ENCODE data around the gene ATMIN. TPM values are rescaled to one million over a fixed set of nuclear protein-coding genes. Genes with fewer than 3 reads are reported as not detected.
A peak's percentile ranks its signal among the peaks of the same experiment; 100 is the strongest.

ATMIN gene
- total and polyA plus RNA-seq, 2 experiments from 2014 or later, result 9.8 to 41.7 TPM

DNA sequence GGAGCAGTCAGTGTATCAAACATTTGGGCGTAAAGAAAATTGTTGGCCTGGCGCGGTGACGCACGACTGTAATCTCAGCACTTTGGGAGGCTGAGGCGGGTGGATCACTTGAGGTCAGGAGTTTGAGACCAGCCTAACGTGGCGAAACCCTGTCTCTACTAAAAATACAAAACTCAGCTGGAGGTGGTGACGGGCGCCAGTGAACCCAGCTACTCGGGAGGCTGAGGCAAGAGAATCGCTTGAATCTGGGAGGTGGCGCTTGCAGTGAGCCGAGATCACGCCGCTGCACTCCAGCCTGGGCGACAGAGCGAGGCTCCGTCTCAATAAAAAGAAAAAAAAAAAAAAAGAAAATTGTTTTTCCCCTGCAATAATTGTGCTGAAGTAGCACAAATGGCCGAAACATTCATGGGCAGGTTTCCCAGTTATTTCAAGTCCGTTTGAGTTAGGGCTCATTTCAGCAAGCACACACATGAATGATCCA, 59.2 kb downstream of the ATMIN start:
- H3K36me3 ChIP-seq (ENCODE audit: low read depth), result no peaks in the 10 kb centered on the region
- peaks cover 44% of the 10 kb centered on the region for H3K79me2 ChIP-seq (ENCODE audit: insufficient read depth)
- no peaks in the 10 kb centered on the region for H3K9me2 ChIP-seq (ENCODE audit: insufficient read depth)
- peak overlapping the region; percentile 91 for H2AFZ ChIP-seq
- H4K20me1 ChIP-seq (ENCODE audit: insufficient read depth), result no peaks in the 10 kb centered on the region
- H3K9me3 ChIP-seq (ENCODE audit: low read depth), result no peaks in the 10 kb centered on the region
- no peak for TF ChIP-seq EZH2 (IDR thresholded peaks at IDR 0.05; ENCODE audit: insufficient read depth, poor library complexity, severe bottlenecking)
- TF ChIP-seq EZH2phosphoT487 (IDR thresholded peaks at IDR 0.05; ENCODE audit: insufficient read depth, low read depth), result no peak
- in situ Hi-C loops (cut with MboI), result no loop called here
- DNase-seq, result peak; percentile 52
- H3K4me3 ChIP-seq, result peak overlapping the region; percentile 88
- no peaks in the 10 kb centered on the region for H3F3A ChIP-seq (ENCODE audit: insufficient read depth)
- H3K27me3 ChIP-seq (replicated peaks; ENCODE audit: insufficient read depth), result no peaks in the 10 kb centered on the region
- H3K27ac ChIP-seq, result no peak overlapping the region
- peaks cover 3% of the 10 kb centered on the region; the same call in 1 of the 2 replicates for H3K4me1 ChIP-seq (ENCODE audit: insufficient read depth)
- peak overlapping the region; percentile 75 for H3K4me2 ChIP-seq (ENCODE audit: unreplicated experiment)
- 71 to 72% methylated on average over 21 of the region's 21 CpGs for WGBS, 2 experiments (ENCODE audit: low coverage in 1 of 2, low lambda C conversion rate in 2 of 2, missing lambda C conversion rate in 2 of 2)
- peak overlapping the region; percentile 85 for H3K9ac ChIP-seq

DNA sequence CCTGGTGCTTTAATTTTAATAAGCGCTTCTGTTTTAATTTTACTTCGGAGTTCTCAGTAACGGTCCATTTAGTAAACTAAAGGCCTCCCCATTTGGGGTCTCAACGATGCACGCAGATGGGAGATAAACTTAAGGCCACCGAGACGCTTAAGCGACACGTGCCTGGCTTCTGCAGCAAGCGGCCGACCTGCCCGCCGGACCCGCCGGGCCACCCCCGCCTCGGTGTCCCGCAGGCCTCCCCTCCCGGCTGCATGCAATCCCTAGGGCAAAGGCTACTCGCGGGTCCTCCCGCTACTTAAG, 60.0 kb downstream of the ATMIN start:
- in situ Hi-C loops (cut with MboI), result no loop called here
- Histone ChIP-seq H2AFZ (peak overlapping the region; percentile 91), H3K9me3 (ENCODE audit: low read depth) (no peaks in the 10 kb centered on the region), H3K27me3 (replicated peaks; ENCODE audit: insufficient read depth) (no peaks in the 10 kb centered on the region), H3K9ac (peak overlapping the region; percentile 85), H3K79me2 (ENCODE audit: insufficient read depth) (peaks cover 38% of the 10 kb centered on the region), H4K20me1 (ENCODE audit: insufficient read depth) (no peaks in the 10 kb centered on the region), H3F3A (ENCODE audit: insufficient read depth) (no peaks in the 10 kb centered on the region), H3K4me1 (ENCODE audit: insufficient read depth) (peaks cover 3% of the 10 kb centered on the region; the same call in 1 of the 2 replicates), H3K36me3 (ENCODE audit: low read depth) (no peaks in the 10 kb centered on the region), H3K9me2 (ENCODE audit: insufficient read depth) (no peaks in the 10 kb centered on the region), H3K27ac (peak overlapping the region; percentile 72), H3K4me3 (peak overlapping the region; percentile 88), H3K4me2 (ENCODE audit: unreplicated experiment) (peak overlapping the region; percentile 75)
- 0 to 1% methylated on average over 18 to 22 of the region's 22 CpGs for WGBS, 2 experiments (ENCODE audit: low coverage in 1 of 2, low lambda C conversion rate in 2 of 2, missing lambda C conversion rate in 2 of 2)
- TF ChIP-seq EZH2phosphoT487 (IDR thresholded peaks at IDR 0.05; ENCODE audit: insufficient read depth, low read depth) (no peak), EZH2 (IDR thresholded peaks at IDR 0.05; ENCODE audit: insufficient read depth, poor library complexity, severe bottlenecking) (no peak)
- DNase-seq, result no peak

GRCh38 chr16:81095953-81096714, 60.5 kb downstream of the ATMIN start, which contains the start of gene GCSH:
Gene GCSH, minus strand, starts transcription at chr16:81096395. Its CDS starts 117 bp downstream, at chr16:81096278.
- peak within 1 kb of the TSS; percentile 72 for H3K27ac ChIP-seq
- no peaks in the 10 kb centered on the region for H4K20me1 ChIP-seq (ENCODE audit: insufficient read depth)
- H3F3A ChIP-seq (ENCODE audit: insufficient read depth), result no peaks in the 10 kb centered on the region
- WGBS, 2 experiments (ENCODE audit: low coverage in 1 of 2, low lambda C conversion rate in 2 of 2, missing lambda C conversion rate in 2 of 2), result 1 to 3% methylated on average over 27 to 60 of the region's 83 CpGs
- no peak for TF ChIP-seq EZH2phosphoT487 (IDR thresholded peaks at IDR 0.05; ENCODE audit: insufficient read depth, low read depth)
- no peak for TF ChIP-seq EZH2 (IDR thresholded peaks at IDR 0.05; ENCODE audit: insufficient read depth, poor library complexity, severe bottlenecking)
- peak within 1 kb of the TSS; percentile 75 for H3K4me2 ChIP-seq (ENCODE audit: unreplicated experiment)
- in situ Hi-C loops (cut with MboI), result no loop called here
- H3K4me3 ChIP-seq, result peak within 1 kb of the TSS; percentile 88
- peaks cover 32% of the 10 kb centered on the region for H3K79me2 ChIP-seq (ENCODE audit: insufficient read depth)
- peak; percentile 99 for DNase-seq
- no peaks in the 10 kb centered on the region for H3K9me3 ChIP-seq (ENCODE audit: low read depth)
- peak within 1 kb of the TSS; percentile 85 for H3K9ac ChIP-seq
- no peaks in the 10 kb centered on the region for H3K27me3 ChIP-seq (replicated peaks; ENCODE audit: insufficient read depth)
- H3K4me1 ChIP-seq (ENCODE audit: insufficient read depth), result peaks cover 3% of the 10 kb centered on the region; the same call in 1 of the 2 replicates
- H3K9me2 ChIP-seq (ENCODE audit: insufficient read depth), result no peaks in the 10 kb centered on the region
- H2AFZ ChIP-seq, result peak within 1 kb of the TSS; percentile 91
- no peaks in the 10 kb centered on the region for H3K36me3 ChIP-seq (ENCODE audit: low read depth)

GRCh38 chr16:81096715-81097208, 61.1 kb downstream of the ATMIN start:
- no peak for DNase-seq
- 61 to 62% methylated on average over 8 of the region's 8 CpGs for WGBS, 2 experiments (ENCODE audit: low coverage in 1 of 2, low lambda C conversion rate in 2 of 2, missing lambda C conversion rate in 2 of 2)
- Histone ChIP-seq H3K9me3 (ENCODE audit: low read depth) (no peaks in the 10 kb centered on the region), H3K36me3 (ENCODE audit: low read depth) (no peaks in the 10 kb centered on the region), H2AFZ (peak overlapping the region; percentile 90), H3K9me2 (ENCODE audit: insufficient read depth) (no peaks in the 10 kb centered on the region), H3K4me2 (ENCODE audit: unreplicated experiment) (peak overlapping the region; percentile 41), H3K9ac (no peak overlapping the region), H3K27me3 (replicated peaks; ENCODE audit: insufficient read depth) (no peaks in the 10 kb centered on the region), H3K4me3 (peak overlapping the region; percentile 53), H3K27ac (peak overlapping the region; percentile 19; the same call in 1 of the 2 replicates), H4K20me1 (ENCODE audit: insufficient read depth) (no peaks in the 10 kb centered on the region), H3K4me1 (ENCODE audit: insufficient read depth) (peaks cover 3% of the 10 kb centered on the region; the same call in 1 of the 2 replicates), H3K79me2 (ENCODE audit: insufficient read depth) (peaks cover 28% of the 10 kb centered on the region), H3F3A (ENCODE audit: insufficient read depth) (no peaks in the 10 kb centered on the region)
- TF ChIP-seq EZH2phosphoT487 (IDR thresholded peaks at IDR 0.05; ENCODE audit: insufficient read depth, low read depth) (no peak), EZH2 (IDR thresholded peaks at IDR 0.05; ENCODE audit: insufficient read depth, poor library complexity, severe bottlenecking) (no peak)
- in situ Hi-C loops (cut with MboI), result no loop called here

Small RNA genes within 50 kb of the gene (small RNA-seq; reads per million reads assigned to genes)
- gene AC092718.3 (ENCODE audit: low read depth, low replicate concordance), result not detected

Other genes starting within 250 kb of the ATMIN start
- gene CDYL2, start 231.2 kb upstream of the ATMIN start, total RNA-seq (2014; rRNA removed; shearing (Covaris generic)), result 5.2 and 15.7 TPM in 2 replicates
- 1.9 and 2.1 TPM in 2 replicates for gene CDYL2, start 231.2 kb upstream of the ATMIN start, polyA plus RNA-seq (2016; fragmentation: Nextera tagmentation; extraction: Ambion mirVana)
- gene CMC2, start 29.0 kb upstream of the ATMIN start, total RNA-seq (2014; rRNA removed; shearing (Covaris generic)), result 49.4 and 64.4 TPM in 2 replicates
- 117 and 126 TPM in 2 replicates for gene CMC2, start 29.0 kb upstream of the ATMIN start, polyA plus RNA-seq (2016; fragmentation: Nextera tagmentation; extraction: Ambion mirVana)
- 28.3 and 29.2 TPM in 2 replicates for gene CENPN, start 28.6 kb upstream of the ATMIN start, total RNA-seq (2014; rRNA removed; shearing (Covaris generic))
- 29.0 and 33.7 TPM in 2 replicates for gene CENPN, start 28.6 kb upstream of the ATMIN start, polyA plus RNA-seq (2016; fragmentation: Nextera tagmentation; extraction: Ambion mirVana)
- 1.3 TPM in 1 of 2 replicates, not detected in the other for gene C16orf46, start 41.4 kb downstream of the ATMIN start, total RNA-seq (2014; rRNA removed; shearing (Covaris generic))
- gene C16orf46, start 41.4 kb downstream of the ATMIN start, polyA plus RNA-seq (2016; fragmentation: Nextera tagmentation; extraction: Ambion mirVana), result 0.16 and 0.79 TPM in 2 replicates
- 16.4 and 26.3 TPM in 2 replicates for gene GCSH, start 60.6 kb downstream of the ATMIN start, total RNA-seq (2014; rRNA removed; shearing (Covaris generic))
- gene GCSH, start 60.6 kb downstream of the ATMIN start, polyA plus RNA-seq (2016; fragmentation: Nextera tagmentation; extraction: Ambion mirVana), result 55.1 and 57.0 TPM in 2 replicates
- gene BCO1, start 202.8 kb downstream of the ATMIN start, total RNA-seq (2014; rRNA removed; shearing (Covaris generic)), result not detected in 2 replicates
- not detected in 2 replicates for gene BCO1, start 202.8 kb downstream of the ATMIN start, polyA plus RNA-seq (2016; fragmentation: Nextera tagmentation; extraction: Ambion mirVana)